IPS DF 4.7 (cell line): ENCODE results near the gene SMYD2.

ENCODE experiments used
- DNase-seq: peaks from one replicate; pipeline ENCODE4 v3.0.0-alpha.2; 2013; ENCODE audit warnings: low spot score; ENCODE audit errors: extremely low read depth

Gene SMYD2

GRCh38 chr1:214329470-214330220, 48.7 kb downstream of the SMYD2 start:
- DNase-seq: no peak

GRCh38 chr1:214330222-214330621, 49.3 kb downstream of the SMYD2 start:
- no peak for DNase-seq

- DNase-seq: no peak
Measured at GRCh38 chr1:214330715-214331114, 49.8 kb downstream of the SMYD2 start.

- no peak for DNase-seq
Measured at GRCh38 chr1:214331180-214331579, 50.2 kb downstream of the SMYD2 start.

GRCh38 chr1:214331827-214332423, 51.0 kb downstream of the SMYD2 start:
- DNase-seq: no peak

- no peak for DNase-seq
Measured at GRCh38 chr1:214332946-214333798, 52.2 kb downstream of the SMYD2 start.

GRCh38 chr1:214335567-214335966, 54.6 kb downstream of the SMYD2 start:
- no peak for DNase-seq

GRCh38 chr1:214337015-214337414, 56.1 kb downstream of the SMYD2 start:
- DNase-seq: no peak

GRCh38 chr1:214337511-214337910, 56.6 kb downstream of the SMYD2 start:
- DNase-seq: no peak

- DNase-seq: no peak
Measured at GRCh38 chr1:214338212-214338611, 57.3 kb downstream of the SMYD2 start.

GRCh38 chr1:214341459-214341858, 60.5 kb downstream of the SMYD2 start:
- DNase-seq: no peak

GRCh38 chr1:214341932-214342331, 61.0 kb downstream of the SMYD2 start:
- no peak for DNase-seq

GRCh38 chr1:214342525-214342924, 61.6 kb downstream of the SMYD2 start:
- no peak for DNase-seq

- no peak for DNase-seq
Measured at GRCh38 chr1:214344897-214345296, 63.9 kb downstream of the SMYD2 start.

- DNase-seq: no peak
Measured at GRCh38 chr1:214349008-214349407, 68.0 kb downstream of the SMYD2 start.

- DNase-seq: no peak
Measured at GRCh38 chr1:214349781-214350180, 68.8 kb downstream of the SMYD2 start.

GRCh38 chr1:214351551-214352277, 70.8 kb downstream of the SMYD2 start:
- no peak for DNase-seq

GRCh38 chr1:214352838-214353237, 71.9 kb downstream of the SMYD2 start:
- DNase-seq: no peak

GRCh38 chr1:214354440-214355148, 73.6 kb downstream of the SMYD2 start:
- DNase-seq: no peak

- no peak for DNase-seq
Measured at GRCh38 chr1:214360116-214360515, 79.2 kb downstream of the SMYD2 start.
